Measurements from ENCODE around the gene KANK2.

GRCh38 chr19:11138601-11139300 lies 58.6 kb downstream of the KANK2 start:
- no peak for TF ChIP-seq USF2 (IDR thresholded peaks at IDR 0.05; ENCODE audit: low read length)
- TF ChIP-seq SRF (IDR thresholded peaks at IDR 0.05; ENCODE audit: low read depth, low read length), result no peak
- TF ChIP-seq SUZ12 (IDR thresholded peaks at IDR 0.05; ENCODE audit: low read length), result no peak
- TF ChIP-seq CTCF (IDR thresholded peaks at IDR 0.05; ENCODE audit: control extremely low read depth in 1 of 3, insufficient read depth in 1 of 3, low read depth in 1 of 3, low read length in 3 of 3), result no peak
- no peak for TF ChIP-seq CEBPB (IDR thresholded peaks at IDR 0.05; ENCODE audit: low read depth, low read length)

All from H1 (cell line).